GM23338 (cell line): ENCODE data around the gene ACO2. TPM values are rescaled to one million over a fixed set of nuclear protein-coding genes. Genes with fewer than 3 reads are reported as not detected.

ENCODE experiments used
- ATAC-seq: fragments of 200-7000 bp; cut with Tn5 transposase; 3 replicates; pipeline ENCODE4 v1.9.1; 2020
- DNase-seq: peaks from one replicate; pipeline ENCODE4 v3.0.0-alpha.2; 2015; ENCODE audit warnings: low spot score
- H2AFZ ChIP-seq: fragments of 200-600 bp; sonication (generic); 2 replicates; pipeline ENCODE4 v1.8.0; 2016; ENCODE audit warnings: antibody characterized with exemption, mild to moderate bottlenecking, moderate library complexity
- H3F3A ChIP-seq: fragments of 200-600 bp; sonication (generic); replicated peaks from 2 replicates; pipeline ENCODE4 v1.8.0; 2017; ENCODE audit warnings: antibody characterized with exemption, mixed run types, low read depth
- H3K27ac ChIP-seq: fragments of 200-600 bp; sonication (generic); 2 replicates; pipeline ENCODE4 v1.6.1; 2016; ENCODE audit warnings: low read depth
- H3K27me3 ChIP-seq: fragments of 200-600 bp; sonication (generic); 2 replicates; pipeline ENCODE4 v1.8.0; 2016; ENCODE audit warnings: mild to moderate bottlenecking, mixed run types, moderate library complexity; ENCODE audit not compliant: insufficient read depth
- H3K36me3 ChIP-seq: fragments of 200-600 bp; sonication (generic); 2 replicates; pipeline ENCODE4 v1.8.0; 2016; ENCODE audit warnings: mild to moderate bottlenecking; ENCODE audit not compliant: insufficient read depth
- H3K4me1 ChIP-seq: fragments of 200-600 bp; sonication (generic); 2 replicates; pipeline ENCODE4 v1.8.0; 2016; ENCODE audit warnings: mild to moderate bottlenecking, moderate library complexity; ENCODE audit not compliant: insufficient read depth
- H3K4me2 ChIP-seq: fragments of 200-600 bp; sonication (generic); 2 replicates; pipeline ENCODE4 v1.7.1; 2017; ENCODE audit warnings: mixed run types
- H3K4me3 ChIP-seq: fragments of 200-600 bp; sonication (generic); 2 replicates; pipeline ENCODE4 v1.6.1; 2016; ENCODE audit warnings: mixed run types
- H3K79me2 ChIP-seq: fragments of 200-600 bp; sonication (generic); replicated peaks from 2 replicates; pipeline ENCODE4 v1.8.0; 2017; ENCODE audit warnings: mild to moderate bottlenecking; ENCODE audit not compliant: insufficient read depth
- H3K9me2 ChIP-seq: fragments of 200-600 bp; sonication (generic); 2 replicates; pipeline ENCODE4 v1.8.0; 2017; ENCODE audit not compliant: insufficient read depth
- H4K20me1 ChIP-seq: fragments of 200-600 bp; sonication (generic); replicated peaks from 2 replicates; pipeline ENCODE4 v1.8.0; 2017; ENCODE audit warnings: mild to moderate bottlenecking; ENCODE audit not compliant: insufficient read depth
- H3K27ac Mint-ChIP-seq: 2 replicates; pipeline ENCODE4 v1.8.0; 2020; ENCODE audit warnings: inconsistent platforms, mild to moderate bottlenecking, moderate library complexity, mixed read lengths
- H3K27me3 Mint-ChIP-seq: 3 replicates; pipeline ENCODE4 v1.8.0; 2022; ENCODE audit warnings: low read depth, mild to moderate bottlenecking, moderate library complexity, mixed read lengths, inconsistent platforms; ENCODE audit not compliant: insufficient read depth, poor library complexity
- H3K36me3 Mint-ChIP-seq: 3 replicates; pipeline ENCODE4 v1.8.0; 2021; ENCODE audit warnings: low read depth, mild to moderate bottlenecking, inconsistent platforms, moderate library complexity, mixed read lengths
- H3K4me1 Mint-ChIP-seq: 3 replicates; pipeline ENCODE4 v1.8.0; 2020; ENCODE audit warnings: mild to moderate bottlenecking, inconsistent platforms, mixed read lengths
- H3K4me3 Mint-ChIP-seq: 3 replicates; pipeline ENCODE4 v1.8.0; 2021; ENCODE audit warnings: moderate library complexity, mild to moderate bottlenecking, inconsistent platforms, mixed read lengths
- H3K9me3 Mint-ChIP-seq: 3 replicates; pipeline ENCODE4 v1.8.0; 2020; ENCODE audit warnings: moderate library complexity, mild to moderate bottlenecking, inconsistent platforms, mixed read lengths
- CREB1 ChIP-seq: fragments of 250-450 bp; sonication (Bioruptor Pico); IDR thresholded peaks from 2 replicates; pipeline ENCODE4 v1.5.0; 2020; ENCODE audit warnings: low read depth, mild to moderate bottlenecking, moderate library complexity
- CTCF ChIP-seq, 2 experiments: fragments of 200-600 bp in 1 of 2; sonication (generic) in 1 of 2; conservative IDR thresholded peaks; 2 replicates each; pipeline versions ENCODE4 v1.5.1 to v1.6.1; 2016 to 2017; ENCODE audit warnings: antibody characterized with exemption in 2 of 2, low read depth in 2 of 2, mild to moderate bottlenecking in 2 of 2, moderate library complexity in 1 of 2
- ETS1 ChIP-seq: IDR thresholded peaks from 2 replicates; pipeline ENCODE4 v1.6.1; 2016; ENCODE audit warnings: antibody characterized with exemption
- EZH2 ChIP-seq: fragments of 200-600 bp; sonication (generic); IDR thresholded peaks from one replicate; pipeline ENCODE4 v1.8.0; 2017; ENCODE audit warnings: antibody characterized with exemption, mild to moderate bottlenecking, low read depth; ENCODE audit not compliant: unreplicated experiment
- EZH2phosphoT487 ChIP-seq: fragments of 200-600 bp; sonication (generic); IDR thresholded peaks from one replicate; pipeline ENCODE4 v1.8.1; 2018; ENCODE audit warnings: antibody characterized with exemption; ENCODE audit not compliant: unreplicated experiment
- NANOG ChIP-seq: IDR thresholded peaks from 2 replicates; pipeline ENCODE4 v1.6.1; 2016; ENCODE audit warnings: antibody characterized with exemption, borderline replicate concordance
- REST ChIP-seq: IDR thresholded peaks from one replicate; pipeline ENCODE4 v1.6.1; 2018; ENCODE audit warnings: antibody characterized with exemption; ENCODE audit not compliant: unreplicated experiment
- STAT1 ChIP-seq: IDR thresholded peaks from one replicate; pipeline ENCODE4 v1.6.1; 2016; ENCODE audit warnings: antibody characterized with exemption; ENCODE audit not compliant: unreplicated experiment
- ZNF114 ChIP-seq: fragments of 250-450 bp; sonication (Bioruptor Pico); IDR thresholded peaks from 2 replicates; pipeline ENCODE4 v1.5.0; 2020; ENCODE audit warnings: mild to moderate bottlenecking, moderate library complexity
- ZNF331 ChIP-seq: fragments of 250-450 bp; sonication (Bioruptor Pico); IDR thresholded peaks from 2 replicates; pipeline ENCODE4 v1.5.0; 2020; ENCODE audit warnings: low read depth, mild to moderate bottlenecking, moderate library complexity
- ZNF462 ChIP-seq: fragments of 250-450 bp; sonication (Bioruptor Pico); IDR thresholded peaks from 2 replicates; pipeline ENCODE4 v1.5.0; 2020; ENCODE audit warnings: mild to moderate bottlenecking, moderate library complexity
- polyA plus RNA-seq: library from polyadenylated mRNA; unstranded; fragments of >200 nt; fragmentation: Nextera tagmentation; extraction: Ambion mirVana; gene quantifications from 2 replicates; pipeline ENCODE4 v1.2.1, GENCODE V29; 2016
- total RNA-seq: library from RNA; depleted of rRNA; stranded (reverse); fragments of >200 nt; shearing (Covaris generic); gene quantifications from 2 replicates; pipeline ENCODE4 v1.2.3, GENCODE V29; 2014

Gene ACO2
- total and polyA plus RNA-seq, 2 experiments from 2014 or later = 36.2 to 79.7 TPM

GRCh38 chr22:41447435-41448188 is 21.3 kb upstream of the ACO2 start:
- peaks cover 38% of the 10 kb centered on the region for H3K27me3 Mint-ChIP-seq
- DNase-seq = peak; percentile 72
- ATAC-seq = peak; percentile 22
- peaks cover 3% of the 10 kb centered on the region; the same call in 1 of the 3 replicates for H3K9me3 Mint-ChIP-seq
- H3K27ac Mint-ChIP-seq = peak overlapping the region; percentile 99
- peaks cover 14% of the 10 kb centered on the region for H4K20me1 ChIP-seq
- no peaks in the 10 kb centered on the region for H3K27me3 ChIP-seq
- H3K4me1 Mint-ChIP-seq = peaks cover 19% of the 10 kb centered on the region
- peak overlapping the region; percentile 99 for H3K4me3 Mint-ChIP-seq
- H3K36me3 ChIP-seq = peaks cover 7% of the 10 kb centered on the region; the same call in 1 of the 2 replicates
- peak overlapping the region; percentile 99 for H3K27ac ChIP-seq
- peaks cover 5% of the 10 kb centered on the region for H3K4me1 ChIP-seq
- peaks cover 35% of the 10 kb centered on the region for H3K79me2 ChIP-seq
- peaks cover 31% of the 10 kb centered on the region for H3K36me3 Mint-ChIP-seq
- peak overlapping the region; percentile 99 for H3K4me3 ChIP-seq
- no peak for TF ChIP-seq CTCF (conservative IDR thresholded peaks at IDR 0.05; ENCODE audit: low read depth in 2 of 2)
- no peak for TF ChIP-seq REST
- no peak for TF ChIP-seq CREB1 (CRISPR knock-in tag)
- TF ChIP-seq EZH2 = no peak
- no peak for TF ChIP-seq ZNF331 (CRISPR knock-in tag)
- TF ChIP-seq EZH2phosphoT487 = no peak
- no peak for TF ChIP-seq ETS1
- no peak for TF ChIP-seq ZNF462 (CRISPR knock-in tag)
- TF ChIP-seq NANOG = no peak
- no peak for TF ChIP-seq STAT1
- TF ChIP-seq ZNF114 (CRISPR knock-in tag) = no peak
- H3F3A ChIP-seq = peaks cover 16% of the 10 kb centered on the region
- H3K4me2 ChIP-seq = peak overlapping the region; percentile 100
- no peaks in the 10 kb centered on the region for H3K9me2 ChIP-seq
- H2AFZ ChIP-seq = no peak overlapping the region
